GM12878 (cell line): ENCODE results near the gene PCSK9. TPM values are rescaled to one million over a fixed set of nuclear protein-coding genes. Genes with fewer than 3 reads are reported as not detected.

Experiments
- ATAC-seq: fragments of 200-7000 bp; cut with Tn5 transposase; 3 replicates; pipeline ENCODE4 v1.9.1; 2020; ENCODE audit warnings: mild to moderate bottlenecking, moderate library complexity
- BruUV-seq: library from RNA; stranded (reverse); fragments of 400-500 nt; replicated peaks from 2 replicates; lab custom pipeline; 2021; lab: Mats Ljungman, UMichigan
- CTCF ChIA-PET: fragments of 300-600 bp; sonication (Branson Sonifier 250); formaldehyde crosslinking; extraction: SDS; loops from one replicate; lab custom pipeline; 2021; ENCODE audit warnings: inconsistent platforms; lab: Yijun Ruan, JAX
- POLR2A ChIA-PET: fragments of 350-600 bp; formaldehyde crosslinking; extraction: SDS; loops from one replicate; lab custom pipeline; 2021; ENCODE audit warnings: inconsistent platforms; lab: Charles Lee
- RAD21 ChIA-PET: fragments of 300-600 bp; sonication (Branson Sonifier 250); formaldehyde crosslinking; loops from one replicate; lab custom pipeline; 2023; ENCODE audit warnings: antibody characterized with exemption; ENCODE audit not compliant: unreplicated experiment; lab: Charles Lee
- SMC1A ChIA-PET: fragments of 300-600 bp; sonication (Branson Sonifier 250); formaldehyde crosslinking; loops from one replicate; lab custom pipeline; 2023; ENCODE audit not compliant: unreplicated experiment, uncharacterized antibody; lab: Charles Lee
- DNase-seq: peaks from one replicate; pipeline ENCODE4 v3.0.0-alpha.2; 2011; ENCODE audit warnings: low read depth, low spot score
- FAIRE-seq: peaks from 3 replicates; lab custom pipeline; 2011; peaks lifted over from hg19 to GRCh38; lab: Jason Lieb, UNC
- H2AFZ ChIP-seq: 2 replicates; pipeline ENCODE4 v1.6.0; 2011; ENCODE audit warnings: low read depth, low read length, control low read depth; ENCODE audit not compliant: control insufficient read depth
- H3K27ac ChIP-seq: 2 replicates; pipeline ENCODE4 v1.5.1; 2011; ENCODE audit warnings: control low read depth; ENCODE audit not compliant: control insufficient read depth, insufficient read depth
- H3K27me3 ChIP-seq, 2 experiments: replicated peaks in 1 of 2; 2 replicates each; pipeline versions ENCODE4 v1.6.0 to v1.6.1; 2011; ENCODE audit warnings: low read length in 1 of 2; ENCODE audit not compliant: control insufficient read depth in 2 of 2, insufficient read depth in 2 of 2
- H3K36me3 ChIP-seq, 2 experiments: 2 replicates each; pipeline ENCODE4 v1.5.1; 2011; ENCODE audit warnings: low read length in 1 of 2; ENCODE audit not compliant: control insufficient read depth in 2 of 2, insufficient read depth in 2 of 2
- H3K4me1 ChIP-seq: 2 replicates; pipeline ENCODE4 v1.6.1; 2011; ENCODE audit warnings: mild to moderate bottlenecking, low read length, moderate library complexity, mixed read lengths; ENCODE audit not compliant: control insufficient read depth, insufficient read depth
- H3K4me2 ChIP-seq: 2 replicates; pipeline ENCODE4 v1.6.0; 2011; ENCODE audit warnings: control low read depth; ENCODE audit not compliant: control insufficient read depth, insufficient read depth
- H3K4me3 ChIP-seq: fragments of 200-600 bp; sonication (generic); 2 replicates; pipeline ENCODE4 v1.5.1; 2016
- H3K79me2 ChIP-seq: 2 replicates; pipeline ENCODE4 v1.6.0; 2011; ENCODE audit warnings: low read length; ENCODE audit not compliant: control insufficient read depth, insufficient read depth
- H3K9ac ChIP-seq: 2 replicates; pipeline ENCODE4 v1.8.0; 2011; ENCODE audit warnings: low read length, control low read depth, mixed read lengths; ENCODE audit not compliant: control insufficient read depth, insufficient read depth
- H3K9me3 ChIP-seq: replicated peaks from 3 replicates; pipeline ENCODE4 v1.5.1; 2011; ENCODE audit warnings: mild to moderate bottlenecking, low read length; ENCODE audit not compliant: control insufficient read depth, insufficient read depth
- H4K20me1 ChIP-seq: 2 replicates; pipeline ENCODE4 v1.6.0; 2011; ENCODE audit not compliant: control insufficient read depth, insufficient read depth
- MEF2B ChIP-seq: fragments of 450-650 bp; IDR thresholded peaks from 2 replicates; pipeline ENCODE4 v1.6.1; 2018; ENCODE audit warnings: mild to moderate bottlenecking, moderate library complexity; ENCODE audit not compliant: partially characterized antibody, poor library complexity, severe bottlenecking
- MYC ChIP-seq: IDR thresholded peaks from 2 replicates; pipeline ENCODE4 v1.6.1; 2011; ENCODE audit warnings: mild to moderate bottlenecking, low read length, moderate library complexity, inconsistent platforms; ENCODE audit not compliant: insufficient read depth, insufficient replicate concordance, insufficient read length, severe bottlenecking
- RB1 ChIP-seq: fragments of 450-650 bp; formaldehyde crosslinking; IDR thresholded peaks from 2 replicates; pipeline ENCODE4 v1.6.1; 2017; ENCODE audit warnings: mild to moderate bottlenecking, borderline replicate concordance
- WGBS: methylation state at CpG from one replicate; pipeline ENCODE4 v1.1.6; 2016; ENCODE audit warnings: low lambda C conversion rate; ENCODE audit not compliant: insufficient replicate concordance, insufficient coverage; ENCODE audit errors: missing lambda C conversion rate; 5-methylcytosine and 5-hydroxymethylcytosine counted together
- in situ Hi-C: fragments of 300-500 bp; cut with MboI; formaldehyde crosslinking; loops from 9 replicates; pipeline ENCODE4 v1.14.3; 2018; ENCODE audit warnings: mixed read lengths
- intact Hi-C: fragments of 100-400 bp; cut with micrococcal nuclease; formaldehyde crosslinking; loops from one replicate; pipeline ENCODE4 v1.14.2; 2022; ENCODE audit not compliant: unreplicated experiment
- polyA plus RNA-seq, 11 experiments: library from polyadenylated mRNA; depleted of rRNA in 4 of 11; unstranded in 6 of 11; stranded (reverse) in 5 of 11; fragments of >200 nt; fragmentation: Nextera tagmentation in 4 of 11; fragmentation: Illumina TruSeq in 1 of 11; extraction: Ambion mirVana in 4 of 11; extraction: Trizol in 1 of 11; gene quantifications; 1 replicate in 1 of 11; 2 replicates in 10 of 11; pipeline versions ENCODE4 v1.2.1 to v1.2.3, GENCODE V29; 2011 to 2016; ENCODE audit warnings: inconsistent platforms in 2 of 11, missing spikeins in 2 of 11, low read depth in 1 of 11
- total RNA-seq, 4 experiments: library from RNA; depleted of rRNA in 3 of 4; stranded (reverse); fragments of >200 nt in 3 of 4; fragmentation: Illumina TruSeq in 1 of 4; extraction: Trizol in 1 of 4; gene quantifications; 2 replicates each; pipeline versions ENCODE4 v1.2.1 to v1.2.3, GENCODE V29; 2013 to 2021
- TF ChIP-seq, protein P1 (sequence below): fragments of 450-650 bp; IDR thresholded peaks from 2 replicates; pipeline ENCODE4 v1.6.1; 2017; ENCODE audit warnings: borderline replicate concordance

PCSK9 gene
- total and polyA plus RNA-seq, 10 of the 15 experiments (the other 5 are each of a cell fraction or from before 2014, with no cell fraction given): 0.03 to 0.15 TPM; not detected in 8

DNA sequence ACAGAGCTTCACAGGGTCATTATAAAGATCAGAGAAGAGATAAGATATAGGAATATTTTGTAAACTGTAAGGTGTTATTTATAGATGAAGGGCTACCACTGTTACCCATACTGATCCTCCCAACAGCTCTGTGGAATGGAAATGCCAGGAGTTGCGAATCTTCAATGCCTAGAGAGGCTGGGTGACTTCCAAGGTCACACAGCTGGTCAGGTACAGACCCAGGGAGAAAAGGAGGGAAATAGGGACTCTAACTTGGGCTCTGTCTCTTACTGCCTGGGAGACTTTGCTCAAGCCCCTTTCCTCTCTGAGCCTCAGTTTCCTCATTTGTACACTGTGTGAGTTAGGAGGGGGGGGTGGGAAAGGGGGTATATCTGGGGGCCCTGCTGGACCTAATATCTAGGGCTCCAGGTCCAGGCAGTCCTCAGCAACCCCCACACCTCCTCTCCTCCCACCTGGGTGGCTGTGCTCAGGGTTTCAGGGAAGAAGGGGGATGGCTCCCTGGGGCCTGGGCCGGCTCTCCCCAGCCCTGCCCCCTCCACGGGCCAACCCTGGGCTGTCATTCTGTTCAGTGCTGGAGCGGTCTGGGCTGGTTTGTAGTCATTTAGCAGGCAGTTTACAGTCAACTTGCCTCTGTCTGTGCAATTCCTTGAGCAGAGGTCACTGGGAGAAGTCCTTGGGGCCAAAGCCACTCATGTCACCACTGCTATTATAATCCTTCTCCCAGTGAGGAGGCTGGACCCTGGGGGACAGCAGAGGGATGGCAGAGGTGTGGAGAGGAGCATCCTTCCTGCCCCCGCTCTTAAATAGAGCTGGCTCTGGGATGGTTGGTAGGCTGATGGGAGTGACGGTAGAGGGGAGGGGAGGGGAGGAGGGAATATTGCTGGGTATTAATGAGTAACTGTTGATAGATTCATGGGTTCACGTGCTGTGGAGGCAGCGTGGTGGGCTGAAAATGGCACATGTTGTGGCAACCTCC, 39.0 kb upstream of the PCSK9 start:
- Histone ChIP-seq H2AFZ (no peak overlapping the region), H3K36me3 (no peaks in the 10 kb centered on the region), H3K9me3 (no peaks in the 10 kb centered on the region), H3K9ac (no peak overlapping the region), H3K27ac (no peak overlapping the region), H3K79me2 (no peaks in the 10 kb centered on the region), H3K4me3 (no peak overlapping the region), H4K20me1 (no peaks in the 10 kb centered on the region; the same call in 1 of the 2 replicates), H3K4me2 (no peak overlapping the region), H3K27me3 (peaks cover 2 to 5% of the 10 kb centered on the region in 2 experiments), H3K4me1 (peaks cover 3% of the 10 kb centered on the region; the same call in 1 of the 2 replicates)
- RAD21 ChIA-PET: interaction anchor here (0.9 kb wide), 2 partner anchors 50 to 55 kb away, joined by 3 read pairs; no protein-coding TSS in a partner anchor
- DNase-seq: no peak
- CTCF ChIA-PET: interaction anchor here (2.7 to 19.5 kb wide), 2 partner anchors 22 to 52 kb away, joined by 9 to 436 read pairs; no protein-coding TSS in a partner anchor
- intact Hi-C loops: no loop called here
- no peak for FAIRE-seq
- WGBS: 5% methylated on average over 8 of the region's 8 CpGs
- no TSS peak for BruUV-seq
- SMC1A ChIA-PET: interaction anchor here (1.1 to 6.7 kb wide), 2 partner anchors 52 to 107 kb away, joined by 3 to 147 read pairs; no protein-coding TSS in a partner anchor
- in situ Hi-C loops: no loop called here
- ATAC-seq: no peak
- POLR2A ChIA-PET: no interaction called here
- TF ChIP-seq, protein P1, sequence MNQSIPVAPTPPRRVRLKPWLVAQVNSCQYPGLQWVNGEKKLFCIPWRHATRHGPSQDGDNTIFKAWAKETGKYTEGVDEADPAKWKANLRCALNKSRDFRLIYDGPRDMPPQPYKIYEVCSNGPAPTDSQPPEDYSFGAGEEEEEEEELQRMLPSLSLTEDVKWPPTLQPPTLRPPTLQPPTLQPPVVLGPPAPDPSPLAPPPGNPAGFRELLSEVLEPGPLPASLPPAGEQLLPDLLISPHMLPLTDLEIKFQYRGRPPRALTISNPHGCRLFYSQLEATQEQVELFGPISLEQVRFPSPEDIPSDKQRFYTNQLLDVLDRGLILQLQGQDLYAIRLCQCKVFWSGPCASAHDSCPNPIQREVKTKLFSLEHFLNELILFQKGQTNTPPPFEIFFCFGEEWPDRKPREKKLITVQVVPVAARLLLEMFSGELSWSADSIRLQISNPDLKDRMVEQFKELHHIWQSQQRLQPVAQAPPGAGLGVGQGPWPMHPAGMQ: no peak
- TF ChIP-seq MEF2B (no peak), RB1 (no peak), MYC (no peak)
